ENCODE data around the gene KPNA3. TPM values are rescaled to one million over a fixed set of nuclear protein-coding genes. Genes with fewer than 3 reads are reported as not detected.

Gene KPNA3
- total RNA-seq (23.8 and 24.1 TPM in 2 replicates), polyA plus RNA-seq (32.6 and 37.9 TPM in 2 replicates)

DNA sequence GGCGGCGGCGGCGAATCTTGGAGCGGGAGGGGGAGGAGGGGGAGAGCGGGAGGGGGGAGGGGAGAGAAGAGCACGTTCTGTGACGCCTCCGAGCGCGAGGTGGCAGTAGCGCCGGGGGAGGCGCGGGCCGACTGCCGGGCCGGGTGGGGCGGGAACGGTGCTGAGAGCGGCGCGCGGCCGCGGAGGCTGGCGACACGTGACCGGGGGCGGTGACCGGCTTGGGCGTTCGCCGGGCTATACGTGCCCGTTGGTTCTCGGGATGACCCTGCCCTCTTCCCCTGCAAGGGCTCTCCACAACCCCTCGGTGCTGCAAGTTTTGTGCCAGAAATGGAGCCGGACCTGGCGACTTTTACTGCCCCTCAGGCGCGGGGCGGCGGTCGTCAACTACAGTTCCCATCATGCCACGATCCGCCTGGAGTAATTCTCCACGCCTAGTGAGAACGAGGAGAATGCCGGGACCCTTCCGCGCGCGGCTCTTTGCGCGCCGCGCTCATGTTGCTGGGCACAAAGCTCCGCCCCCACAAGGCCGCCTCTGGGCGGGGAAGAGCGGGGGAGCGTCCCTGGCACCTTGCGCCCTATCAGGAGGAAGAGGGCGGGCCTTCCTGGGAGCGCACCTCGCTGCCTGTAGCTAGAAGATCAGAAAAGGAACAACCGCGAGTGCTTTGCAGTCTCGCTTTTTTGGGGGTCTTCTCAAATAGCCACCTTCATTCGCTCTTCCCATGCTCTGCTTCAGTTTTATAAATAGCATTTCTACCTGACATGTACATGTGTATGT is at the start of gene KPNA3:
Gene KPNA3 (minus strand): TSS at position 133 of the 775 bp plus-strand sequence. CDS start 176 bp downstream, outside the sequence.
- no peak for TF ChIP-seq CTCF (IDR thresholded peaks at IDR 0.05; ENCODE audit: low read depth, low read length)
- Histone ChIP-seq H3K4me3 (peak within 1 kb of the TSS; percentile 100), H3K27me3 (no peaks in the 10 kb centered on the region), H3K9me3 (ENCODE audit: low read depth) (no peaks in the 10 kb centered on the region), H3K36me3 (no peaks in the 10 kb centered on the region), H3K4me1 (ENCODE audit: low read depth) (peaks cover 20% of the 10 kb centered on the region), H3K27ac (peak within 1 kb of the TSS; percentile 88)
- peak; percentile 98 for DNase-seq (ENCODE audit: low read depth in 1 of 2, low spot score in 1 of 2)

GRCh38 chr13:49841964-49842363 is 49.5 kb upstream of the KPNA3 start:
- no peak overlapping the region for H3K4me3 ChIP-seq
- H3K9me3 ChIP-seq (ENCODE audit: low read depth), result no peaks in the 10 kb centered on the region
- H3K27ac ChIP-seq, result no peak overlapping the region
- H3K27me3 ChIP-seq, result no peaks in the 10 kb centered on the region
- peaks cover 6% of the 10 kb centered on the region for H3K4me1 ChIP-seq (ENCODE audit: low read depth)
- no peak for DNase-seq (ENCODE audit: low read depth in 1 of 2, low spot score in 1 of 2)
- no peaks in the 10 kb centered on the region for H3K36me3 ChIP-seq
- no peak for TF ChIP-seq CTCF (IDR thresholded peaks at IDR 0.05; ENCODE audit: low read depth, low read length)

- Histone ChIP-seq H3K27ac (no peak overlapping the region), H3K4me3 (no peak overlapping the region), H3K27me3 (no peaks in the 10 kb centered on the region), H3K4me1 (ENCODE audit: low read depth) (peaks cover 14% of the 10 kb centered on the region), H3K9me3 (ENCODE audit: low read depth) (no peaks in the 10 kb centered on the region), H3K36me3 (no peaks in the 10 kb centered on the region)
- TF ChIP-seq CTCF (IDR thresholded peaks at IDR 0.05; ENCODE audit: low read depth, low read length), result no peak
- DNase-seq (ENCODE audit: low read depth in 1 of 2, low spot score in 1 of 2), result no peak
Measured at GRCh38 chr13:49840675-49841074, 48.2 kb upstream of the KPNA3 start.

DNA sequence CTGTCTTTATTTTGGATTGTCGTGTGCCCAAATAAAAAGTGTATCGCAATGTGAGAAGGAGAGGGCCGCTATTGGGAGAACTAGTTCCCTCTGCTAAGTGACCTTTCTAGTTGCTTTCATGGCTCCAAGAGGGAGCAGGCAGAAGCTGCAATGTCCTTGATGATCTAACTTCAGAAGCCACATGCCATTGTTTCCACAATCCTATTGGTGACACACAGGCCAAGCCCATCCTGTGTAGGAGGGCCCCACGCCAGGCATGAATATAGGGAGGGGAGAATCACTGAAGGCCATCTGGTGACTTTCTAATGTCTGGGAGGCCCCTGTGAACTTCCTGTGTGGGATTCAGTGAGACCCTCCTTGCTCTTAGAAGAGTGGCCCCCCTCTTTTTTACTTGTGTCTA is 47.8 kb upstream of the KPNA3 start:
- Histone ChIP-seq H3K36me3 (no peaks in the 10 kb centered on the region), H3K4me1 (ENCODE audit: low read depth) (peaks cover 14% of the 10 kb centered on the region), H3K4me3 (no peak overlapping the region), H3K9me3 (ENCODE audit: low read depth) (no peaks in the 10 kb centered on the region), H3K27me3 (no peaks in the 10 kb centered on the region), H3K27ac (no peak overlapping the region)
- TF ChIP-seq CTCF (IDR thresholded peaks at IDR 0.05; ENCODE audit: low read depth, low read length), result no peak
- no peak for DNase-seq (ENCODE audit: low read depth in 1 of 2, low spot score in 1 of 2)

GRCh38 chr13:49838989-49839388 is 46.5 kb upstream of the KPNA3 start:
- H3K36me3 ChIP-seq, result no peaks in the 10 kb centered on the region
- no peak overlapping the region for H3K4me3 ChIP-seq
- H3K4me1 ChIP-seq (ENCODE audit: low read depth), result peaks cover 14% of the 10 kb centered on the region
- H3K27me3 ChIP-seq, result no peaks in the 10 kb centered on the region
- H3K27ac ChIP-seq, result no peak overlapping the region
- DNase-seq (ENCODE audit: low read depth in 1 of 2, low spot score in 1 of 2), result no peak
- TF ChIP-seq CTCF (IDR thresholded peaks at IDR 0.05; ENCODE audit: low read depth, low read length), result no peak
- no peaks in the 10 kb centered on the region for H3K9me3 ChIP-seq (ENCODE audit: low read depth)
